Right kidney (tissue), 1 donor: ENCODE data around the gene SLC19A1.

Source experiments
- DNase-seq: peaks from one replicate; pipeline ENCODE4 v3.0.0-alpha.2; 2016

Gene SLC19A1

DNA sequence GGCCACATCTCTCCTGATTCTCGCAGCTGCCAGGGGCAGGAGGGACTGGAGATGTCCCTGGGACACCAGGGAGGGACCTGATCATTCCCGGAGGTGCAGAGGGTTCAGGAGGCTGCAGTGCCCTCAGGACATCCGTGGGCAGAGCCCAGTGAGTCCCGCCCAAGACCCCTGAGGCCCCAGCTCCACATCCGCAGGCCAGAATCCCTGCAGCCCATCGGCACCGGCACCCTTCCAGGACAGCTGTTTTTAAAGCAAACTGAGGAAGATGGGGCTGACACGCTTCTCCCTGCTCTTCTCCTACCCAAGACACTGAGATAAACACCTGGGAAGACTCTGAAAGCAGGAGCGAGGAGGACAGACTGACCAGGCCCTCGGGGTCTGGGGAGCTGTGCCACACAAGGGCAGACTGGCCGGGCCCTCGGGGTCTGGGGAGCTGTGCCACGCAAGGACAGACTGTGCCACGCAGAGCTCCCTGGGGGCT, 25.5 kb downstream of the SLC19A1 start:
- DNase-seq, result no peak

DNA sequence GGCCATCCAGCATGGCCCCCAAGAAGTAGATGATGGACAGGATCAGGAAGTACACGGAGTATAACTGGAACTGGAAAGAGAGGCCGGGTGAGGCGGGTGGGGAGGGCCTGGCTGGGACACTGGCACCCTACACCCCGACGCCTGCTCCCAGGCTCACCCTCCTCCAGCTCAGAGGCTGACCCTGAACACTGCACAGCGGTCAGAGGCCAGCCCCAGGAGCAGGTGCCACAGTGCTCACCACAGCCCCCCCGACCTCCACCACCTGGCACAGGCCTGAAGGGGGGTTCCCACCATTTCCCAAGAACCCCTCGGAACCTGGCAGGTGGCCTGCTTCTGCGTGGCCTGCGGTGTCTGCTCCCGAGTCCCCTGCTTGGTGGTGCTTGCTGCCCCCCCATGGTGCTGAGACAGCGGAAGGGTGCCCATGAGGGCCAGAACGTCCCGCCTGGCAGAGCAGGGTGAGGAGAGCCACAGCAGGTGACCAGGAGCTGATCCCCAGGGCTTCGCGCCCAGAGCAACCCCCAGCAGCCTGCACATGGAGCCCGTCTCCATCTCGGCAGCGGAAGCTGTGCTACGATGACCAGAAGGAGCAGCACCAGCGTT, 26.1 kb downstream of the SLC19A1 start:
- DNase-seq, result no peak

GRCh38 chr21:45515241-45516061, 26.8 kb downstream of the SLC19A1 start:
- DNase-seq, result no peak

GRCh38 chr21:45514311-45515021, 27.8 kb downstream of the SLC19A1 start:
- no peak for DNase-seq

GRCh38 chr21:45513741-45514310, 28.4 kb downstream of the SLC19A1 start:
- no peak for DNase-seq

GRCh38 chr21:45513003-45513717, 29.1 kb downstream of the SLC19A1 start:
- DNase-seq, result no peak

GRCh38 chr21:45512626-45513002, 29.6 kb downstream of the SLC19A1 start:
- no peak for DNase-seq

- no peak for DNase-seq
Observed at GRCh38 chr21:45511661-45512431, 30.4 kb downstream of the SLC19A1 start.

DNA sequence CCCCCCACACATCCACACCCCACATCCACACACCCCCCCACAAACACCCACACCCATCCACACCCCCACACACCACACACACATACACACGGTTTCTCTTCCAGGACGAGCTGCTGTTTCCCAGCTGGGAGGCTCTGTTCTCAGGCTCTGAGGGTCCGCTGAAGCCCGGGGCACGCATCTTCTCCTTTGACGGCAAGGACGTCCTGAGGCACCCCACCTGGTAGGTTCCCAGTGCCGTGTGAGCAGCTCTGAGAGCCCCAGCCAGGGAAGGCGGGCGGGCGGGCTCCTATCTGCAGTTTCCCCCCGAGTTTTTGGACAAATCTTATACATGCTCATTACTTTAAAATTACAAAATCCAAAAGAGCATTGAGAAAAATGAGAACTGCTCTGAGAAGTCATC, 31.2 kb downstream of the SLC19A1 start:
- DNase-seq, result no peak

GRCh38 chr21:45510466-45510955, 31.7 kb downstream of the SLC19A1 start:
- no peak for DNase-seq

- no peak for DNase-seq
Observed at GRCh38 chr21:45509566-45510465, 32.4 kb downstream of the SLC19A1 start.

GRCh38 chr21:45508607-45509565, 33.4 kb downstream of the SLC19A1 start:
- DNase-seq, result no peak

DNA sequence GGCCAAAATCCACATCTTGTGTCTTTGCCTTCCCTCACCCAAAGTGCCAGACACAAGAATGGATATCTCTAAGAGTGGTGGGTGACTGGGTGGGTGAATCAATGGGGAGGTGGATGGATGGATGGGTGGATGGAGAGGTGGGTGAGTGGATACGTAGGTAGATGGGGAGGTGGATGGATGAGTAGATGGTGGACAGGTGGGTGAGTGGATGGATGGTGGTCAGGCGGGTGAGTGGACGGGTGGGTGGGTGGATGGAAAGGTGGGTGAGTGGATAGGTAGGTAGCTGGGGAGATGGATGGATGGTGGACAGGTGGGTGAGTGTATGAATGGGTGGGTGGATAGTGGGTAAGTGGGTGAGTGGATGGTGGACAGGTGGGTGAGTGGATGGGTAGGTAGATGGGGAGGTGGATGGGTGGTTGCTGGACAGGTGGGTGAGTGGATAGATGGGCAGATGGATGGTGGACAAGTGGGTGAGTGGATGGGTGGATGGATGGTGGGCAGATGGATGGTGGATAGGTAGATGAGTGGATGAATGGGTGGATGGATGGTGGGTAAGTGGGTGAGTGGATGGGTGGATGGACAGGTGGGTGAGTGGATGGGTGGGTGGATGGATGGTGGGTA, 34.2 kb downstream of the SLC19A1 start:
- no peak for DNase-seq

- DNase-seq, result no peak
Observed at GRCh38 chr21:45507523-45507875, 34.7 kb downstream of the SLC19A1 start.

GRCh38 chr21:45506836-45507522, 35.3 kb downstream of the SLC19A1 start:
- no peak for DNase-seq

GRCh38 chr21:45506241-45506817, 35.9 kb downstream of the SLC19A1 start:
- no peak for DNase-seq

- DNase-seq, result no peak
Observed at GRCh38 chr21:45505416-45506021, 36.7 kb downstream of the SLC19A1 start.
